ENCODE results near the gene BLID.
A peak's percentile ranks its signal among the peaks of the same experiment; 100 is the strongest.

BLID gene

DNA sequence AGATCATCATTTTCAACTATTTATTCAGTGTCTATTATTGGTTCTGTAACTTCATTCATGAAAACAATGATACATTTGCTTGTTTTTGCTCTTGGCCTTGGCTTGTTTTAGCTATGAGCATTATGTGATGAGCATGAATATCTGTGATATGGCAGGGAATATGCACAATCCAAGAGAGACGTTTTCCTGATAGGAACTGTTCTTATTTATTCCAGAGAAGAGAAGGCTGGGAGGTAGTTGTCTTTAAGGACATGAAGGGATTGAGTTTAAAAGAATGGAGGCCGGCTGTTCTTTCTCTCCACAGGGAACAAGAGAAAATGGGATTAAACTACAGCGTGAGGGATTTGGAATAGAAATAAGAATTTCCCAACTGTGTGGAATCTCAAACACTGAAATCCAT lies 30.3 kb downstream of the BLID start:
- H4K8ac ChIP-seq (ENCODE audit: low read depth, low read length): no peak overlapping the region
- no peak overlapping the region for H3K27ac ChIP-seq (ENCODE audit: low read depth, low read length)
- no peaks in the 10 kb centered on the region for H3K4me1 ChIP-seq (ENCODE audit: control insufficient read depth in 1 of 2, insufficient read depth in 2 of 2, low read length in 2 of 2)
- H3K4me3 ChIP-seq (ENCODE audit: low read depth, low read length): no peak overlapping the region
- H3K9me3 ChIP-seq (ENCODE audit: insufficient read depth, low read depth, low read length): no peaks in the 10 kb centered on the region
- no peak overlapping the region for H2AFZ ChIP-seq (ENCODE audit: insufficient read depth, low read length, poor library complexity)
- no peaks in the 10 kb centered on the region for H3K79me1 ChIP-seq (ENCODE audit: low read length)
- H3K79me2 ChIP-seq (ENCODE audit: control insufficient read depth, insufficient read depth, low read length, poor library complexity): no peaks in the 10 kb centered on the region
- H2BK12ac ChIP-seq (ENCODE audit: low read length): no peak overlapping the region
- no peak overlapping the region for H2BK5ac ChIP-seq (ENCODE audit: low read depth, low read length, poor library complexity)
- no peak overlapping the region for H3K23ac ChIP-seq (ENCODE audit: low read length)
- no peak overlapping the region for H3K9ac ChIP-seq (ENCODE audit: low read length)
- no peaks in the 10 kb centered on the region for H3K36me3 ChIP-seq (ENCODE audit: control insufficient read depth in 1 of 2, insufficient read depth in 2 of 2, low read length in 2 of 2)
- no peak for DNase-seq
- H2BK120ac ChIP-seq (ENCODE audit: insufficient read depth, low read length, poor library complexity): no peak overlapping the region
- no CpG with 5 or more reads among the region's 3 CpGs for WGBS (ENCODE audit: extremely low coverage, insufficient coverage, insufficient read length)
- H3K4me2 ChIP-seq (ENCODE audit: low read length): no peak overlapping the region
- no peak overlapping the region for H4K91ac ChIP-seq (ENCODE audit: low read depth, low read length)
- H3K27me3 ChIP-seq (ENCODE audit: insufficient read depth, low read length): no peaks in the 10 kb centered on the region
- H4K12ac ChIP-seq (ENCODE audit: low read depth, low read length): no peak overlapping the region
- H2AK5ac ChIP-seq (ENCODE audit: low read length): no peak overlapping the region
- no peak overlapping the region for H3K14ac ChIP-seq (ENCODE audit: low read length)
- H3K4ac ChIP-seq (ENCODE audit: low read depth, low read length): no peak overlapping the region
- H3K18ac ChIP-seq (ENCODE audit: low read length): no peak overlapping the region

GRCh38 chr11:122085264-122085663 lies 30.8 kb downstream of the BLID start:
- Histone ChIP-seq H3K79me2 (ENCODE audit: control insufficient read depth, insufficient read depth, low read length, poor library complexity) (no peaks in the 10 kb centered on the region), H3K27ac (ENCODE audit: low read depth, low read length) (no peak overlapping the region), H3K4ac (ENCODE audit: low read depth, low read length) (no peak overlapping the region), H3K4me1 (ENCODE audit: control insufficient read depth in 1 of 2, insufficient read depth in 2 of 2, low read length in 2 of 2) (no peaks in the 10 kb centered on the region), H3K18ac (ENCODE audit: low read length) (no peak overlapping the region), H4K8ac (ENCODE audit: low read depth, low read length) (no peak overlapping the region), H3K23ac (ENCODE audit: low read length) (no peak overlapping the region), H4K91ac (ENCODE audit: low read depth, low read length) (no peak overlapping the region), H3K4me3 (ENCODE audit: low read depth, low read length) (no peak overlapping the region), H3K27me3 (ENCODE audit: insufficient read depth, low read length) (no peaks in the 10 kb centered on the region), H3K79me1 (ENCODE audit: low read length) (no peaks in the 10 kb centered on the region), H4K12ac (ENCODE audit: low read depth, low read length) (no peak overlapping the region), H2BK120ac (ENCODE audit: insufficient read depth, low read length, poor library complexity) (no peak overlapping the region), H3K9me3 (ENCODE audit: insufficient read depth, low read depth, low read length) (no peaks in the 10 kb centered on the region), H3K14ac (ENCODE audit: low read length) (no peak overlapping the region), H2AFZ (ENCODE audit: insufficient read depth, low read length, poor library complexity) (no peak overlapping the region), H2BK5ac (ENCODE audit: low read depth, low read length, poor library complexity) (no peak overlapping the region), H2AK5ac (ENCODE audit: low read length) (no peak overlapping the region), H3K36me3 (ENCODE audit: control insufficient read depth in 1 of 2, insufficient read depth in 2 of 2, low read length in 2 of 2) (no peaks in the 10 kb centered on the region), H2BK12ac (ENCODE audit: low read length) (no peak overlapping the region), H3K9ac (ENCODE audit: low read length) (no peak overlapping the region), H3K4me2 (ENCODE audit: low read length) (no peak overlapping the region)
- no CpG with 5 or more reads among the region's 1 CpG for WGBS (ENCODE audit: extremely low coverage, insufficient coverage, insufficient read length)
- DNase-seq: no peak

DNA sequence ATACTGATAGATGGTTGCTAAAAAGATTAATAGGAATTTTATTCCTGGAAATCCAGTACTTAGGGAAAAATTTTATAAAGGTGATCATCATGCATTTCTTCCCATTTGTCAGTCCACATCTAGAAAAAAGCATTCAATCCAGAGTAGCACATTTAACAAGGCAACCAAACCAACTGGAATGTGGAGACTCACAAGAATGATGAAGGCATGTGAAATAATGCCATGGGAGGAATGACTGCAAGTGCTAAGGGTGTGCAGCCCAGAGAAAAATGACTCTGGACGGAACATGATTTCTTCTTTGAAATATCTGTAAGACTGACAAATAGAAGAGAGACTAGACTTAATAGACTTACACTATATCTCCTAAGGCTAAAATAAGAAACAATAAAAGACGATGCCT lies 33.8 kb downstream of the BLID start:
- Histone ChIP-seq H3K27me3 (ENCODE audit: insufficient read depth, low read length) (no peaks in the 10 kb centered on the region), H2AFZ (ENCODE audit: insufficient read depth, low read length, poor library complexity) (no peak overlapping the region), H3K36me3 (ENCODE audit: control insufficient read depth in 1 of 2, insufficient read depth in 2 of 2, low read length in 2 of 2) (no peaks in the 10 kb centered on the region), H3K4me1 (ENCODE audit: control insufficient read depth in 1 of 2, insufficient read depth in 2 of 2, low read length in 2 of 2) (no peaks in the 10 kb centered on the region), H2BK5ac (ENCODE audit: low read depth, low read length, poor library complexity) (no peak overlapping the region), H4K8ac (ENCODE audit: low read depth, low read length) (no peak overlapping the region), H3K79me1 (ENCODE audit: low read length) (no peaks in the 10 kb centered on the region), H3K18ac (ENCODE audit: low read length) (no peak overlapping the region), H3K23ac (ENCODE audit: low read length) (no peak overlapping the region), H3K4ac (ENCODE audit: low read depth, low read length) (no peak overlapping the region), H2AK5ac (ENCODE audit: low read length) (no peak overlapping the region), H2BK120ac (ENCODE audit: insufficient read depth, low read length, poor library complexity) (no peak overlapping the region), H3K4me2 (ENCODE audit: low read length) (no peak overlapping the region), H3K14ac (ENCODE audit: low read length) (no peak overlapping the region), H3K9me3 (ENCODE audit: insufficient read depth, low read depth, low read length) (no peaks in the 10 kb centered on the region), H3K79me2 (ENCODE audit: control insufficient read depth, insufficient read depth, low read length, poor library complexity) (no peaks in the 10 kb centered on the region), H3K4me3 (ENCODE audit: low read depth, low read length) (no peak overlapping the region), H3K27ac (ENCODE audit: low read depth, low read length) (no peak overlapping the region), H3K9ac (ENCODE audit: low read length) (no peak overlapping the region), H4K12ac (ENCODE audit: low read depth, low read length) (no peak overlapping the region), H4K91ac (ENCODE audit: low read depth, low read length) (no peak overlapping the region), H2BK12ac (ENCODE audit: low read length) (no peak overlapping the region)
- no CpG with 5 or more reads among the region's 2 CpGs for WGBS (ENCODE audit: extremely low coverage, insufficient coverage, insufficient read length)
- peak; percentile 9 to 77 for DNase-seq

GRCh38 chr11:122081073-122081472 lies 34.9 kb downstream of the BLID start:
- Histone ChIP-seq H3K27ac (ENCODE audit: low read depth, low read length) (no peak overlapping the region), H3K79me2 (ENCODE audit: control insufficient read depth, insufficient read depth, low read length, poor library complexity) (no peaks in the 10 kb centered on the region), H3K4me1 (ENCODE audit: control insufficient read depth in 1 of 2, insufficient read depth in 2 of 2, low read length in 2 of 2) (no peaks in the 10 kb centered on the region), H3K9me3 (ENCODE audit: insufficient read depth, low read depth, low read length) (no peaks in the 10 kb centered on the region), H2BK12ac (ENCODE audit: low read length) (no peak overlapping the region), H4K8ac (ENCODE audit: low read depth, low read length) (no peak overlapping the region), H3K36me3 (ENCODE audit: control insufficient read depth in 1 of 2, insufficient read depth in 2 of 2, low read length in 2 of 2) (no peaks in the 10 kb centered on the region), H2AK5ac (ENCODE audit: low read length) (no peak overlapping the region), H4K12ac (ENCODE audit: low read depth, low read length) (no peak overlapping the region), H3K9ac (ENCODE audit: low read length) (no peak overlapping the region), H3K23ac (ENCODE audit: low read length) (no peak overlapping the region), H2AFZ (ENCODE audit: insufficient read depth, low read length, poor library complexity) (no peak overlapping the region), H3K14ac (ENCODE audit: low read length) (no peak overlapping the region), H4K91ac (ENCODE audit: low read depth, low read length) (no peak overlapping the region), H3K4me3 (ENCODE audit: low read depth, low read length) (no peak overlapping the region), H3K4me2 (ENCODE audit: low read length) (no peak overlapping the region), H3K27me3 (ENCODE audit: insufficient read depth, low read length) (no peaks in the 10 kb centered on the region), H3K4ac (ENCODE audit: low read depth, low read length) (no peak overlapping the region), H2BK5ac (ENCODE audit: low read depth, low read length, poor library complexity) (no peak overlapping the region), H3K79me1 (ENCODE audit: low read length) (peaks cover 1% of the 10 kb centered on the region), H3K18ac (ENCODE audit: low read length) (no peak overlapping the region), H2BK120ac (ENCODE audit: insufficient read depth, low read length, poor library complexity) (no peak overlapping the region)
- DNase-seq: no peak

DNA sequence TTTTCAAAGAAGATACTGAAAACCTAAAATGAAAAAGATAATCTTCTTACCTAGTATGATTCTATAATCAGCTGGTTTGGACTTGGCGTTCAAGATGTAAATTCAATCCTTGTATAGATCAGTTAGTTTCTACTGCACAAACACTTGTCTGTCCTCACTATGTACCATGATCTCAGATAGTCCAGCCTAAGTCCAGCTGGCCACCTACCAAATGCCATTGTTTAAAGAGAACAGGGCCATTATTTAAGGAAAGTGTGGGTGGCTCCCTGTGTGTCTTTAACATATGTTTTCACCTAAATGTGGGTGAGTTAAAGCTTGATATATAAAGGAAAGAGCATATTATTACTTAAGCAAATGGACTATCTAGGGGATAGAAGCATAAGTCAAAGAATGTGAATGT lies 38.6 kb downstream of the BLID start:
- Histone ChIP-seq H3K4me2 (ENCODE audit: low read length) (no peak overlapping the region), H3K79me2 (ENCODE audit: control insufficient read depth, insufficient read depth, low read length, poor library complexity) (no peaks in the 10 kb centered on the region), H4K91ac (ENCODE audit: low read depth, low read length) (no peak overlapping the region), H3K23ac (ENCODE audit: low read length) (no peak overlapping the region), H4K8ac (ENCODE audit: low read depth, low read length) (no peak overlapping the region), H2BK120ac (ENCODE audit: insufficient read depth, low read length, poor library complexity) (no peak overlapping the region), H3K79me1 (ENCODE audit: low read length) (peaks cover 1% of the 10 kb centered on the region), H3K27ac (ENCODE audit: low read depth, low read length) (no peak overlapping the region), H2BK5ac (ENCODE audit: low read depth, low read length, poor library complexity) (no peak overlapping the region), H3K4ac (ENCODE audit: low read depth, low read length) (no peak overlapping the region), H3K36me3 (ENCODE audit: control insufficient read depth in 1 of 2, insufficient read depth in 2 of 2, low read length in 2 of 2) (no peaks in the 10 kb centered on the region), H3K27me3 (ENCODE audit: insufficient read depth, low read length) (no peaks in the 10 kb centered on the region), H3K4me3 (ENCODE audit: low read depth, low read length) (no peak overlapping the region), H2BK12ac (ENCODE audit: low read length) (no peak overlapping the region), H3K14ac (ENCODE audit: low read length) (no peak overlapping the region), H2AK5ac (ENCODE audit: low read length) (no peak overlapping the region), H2AFZ (ENCODE audit: insufficient read depth, low read length, poor library complexity) (no peak overlapping the region), H3K9me3 (ENCODE audit: insufficient read depth, low read depth, low read length) (no peaks in the 10 kb centered on the region), H4K12ac (ENCODE audit: low read depth, low read length) (no peak overlapping the region), H3K18ac (ENCODE audit: low read length) (no peak overlapping the region), H3K9ac (ENCODE audit: low read length) (no peak overlapping the region), H3K4me1 (ENCODE audit: control insufficient read depth in 1 of 2, insufficient read depth in 2 of 2, low read length in 2 of 2) (no peaks in the 10 kb centered on the region)
- WGBS (ENCODE audit: extremely low coverage, insufficient coverage, insufficient read length): no CpG with 5 or more reads among the region's 1 CpG
- DNase-seq: no peak

All from trophoblast cell (in vitro differentiated cells and primary cell).